ENCODE data around the gene PIGU.

DNA sequence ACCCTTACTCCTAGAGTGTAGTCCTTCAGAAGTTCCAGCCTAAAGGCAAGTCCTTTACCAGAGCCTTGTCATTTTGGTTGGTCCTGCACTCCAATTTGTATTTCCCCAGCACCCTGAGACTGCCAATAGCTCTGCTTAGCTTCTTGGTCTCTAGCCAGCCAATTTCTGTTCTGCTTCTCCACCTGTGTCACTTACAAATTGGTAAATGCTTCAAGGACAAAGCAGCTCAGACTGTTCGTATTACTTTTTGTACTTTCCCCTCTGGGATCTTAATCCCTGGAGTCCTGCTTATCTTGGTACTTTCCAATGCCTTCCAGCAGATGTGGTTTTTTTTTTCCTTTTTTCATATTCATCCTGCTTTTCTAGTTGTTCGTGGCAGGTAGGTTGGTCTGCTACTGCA is 25.7 kb downstream of the PIGU start:
- TF ChIP-seq, protein P1, sequence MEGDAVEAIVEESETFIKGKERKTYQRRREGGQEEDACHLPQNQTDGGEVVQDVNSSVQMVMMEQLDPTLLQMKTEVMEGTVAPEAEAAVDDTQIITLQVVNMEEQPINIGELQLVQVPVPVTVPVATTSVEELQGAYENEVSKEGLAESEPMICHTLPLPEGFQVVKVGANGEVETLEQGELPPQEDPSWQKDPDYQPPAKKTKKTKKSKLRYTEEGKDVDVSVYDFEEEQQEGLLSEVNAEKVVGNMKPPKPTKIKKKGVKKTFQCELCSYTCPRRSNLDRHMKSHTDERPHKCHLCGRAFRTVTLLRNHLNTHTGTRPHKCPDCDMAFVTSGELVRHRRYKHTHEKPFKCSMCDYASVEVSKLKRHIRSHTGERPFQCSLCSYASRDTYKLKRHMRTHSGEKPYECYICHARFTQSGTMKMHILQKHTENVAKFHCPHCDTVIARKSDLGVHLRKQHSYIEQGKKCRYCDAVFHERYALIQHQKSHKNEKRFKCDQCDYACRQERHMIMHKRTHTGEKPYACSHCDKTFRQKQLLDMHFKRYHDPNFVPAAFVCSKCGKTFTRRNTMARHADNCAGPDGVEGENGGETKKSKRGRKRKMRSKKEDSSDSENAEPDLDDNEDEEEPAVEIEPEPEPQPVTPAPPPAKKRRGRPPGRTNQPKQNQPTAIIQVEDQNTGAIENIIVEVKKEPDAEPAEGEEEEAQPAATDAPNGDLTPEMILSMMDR (IDR thresholded peaks at IDR 0.05) = no peak
- TF ChIP-seq POLR2A (IDR thresholded peaks at IDR 0.05) = no peak
